ENCODE data around the gene CAB39.

GRCh38 chr2:230823264-230823964 is 110.8 kb downstream of the CAB39 start:
- TF ChIP-seq BHLHE40 (IDR thresholded peaks at IDR 0.05; ENCODE audit: borderline replicate concordance) (no peak), ELF4 (IDR thresholded peaks at IDR 0.05) (no peak), TARDBP (IDR thresholded peaks at IDR 0.05) (no peak), FOXM1 (IDR thresholded peaks at IDR 0.05; ENCODE audit: borderline replicate concordance) (no peak)
